IMR-90 (cell line): ENCODE results near the gene PTPMT1. TPM values are rescaled to one million over a fixed set of nuclear protein-coding genes. Genes with fewer than 3 reads are reported as not detected.

ENCODE experiments used
- ATAC-seq: fragments of 200-7000 bp; cut with Tn5 transposase; 2 replicates; pipeline ENCODE4 v1.9.1; 2020; ENCODE audit warnings: low read depth, mild to moderate bottlenecking, moderate library complexity
- BruUV-seq: library from RNA; stranded (reverse); fragments of 400-500 nt; replicated peaks from 2 replicates; lab custom pipeline; 2021; lab: Mats Ljungman, UMichigan
- CTCF ChIA-PET: fragments of 300-600 bp; formaldehyde crosslinking; extraction: SDS; loops from one replicate; lab custom pipeline; 2021; ENCODE audit warnings: antibody characterized with exemption; lab: Yijun Ruan, JAX
- POLR2A ChIA-PET: fragments of 300-600 bp; sonication (Branson Sonifier 250); formaldehyde crosslinking; loops from one replicate; lab custom pipeline; 2022; ENCODE audit warnings: antibody characterized with exemption; ENCODE audit not compliant: unreplicated experiment; lab: Charles Lee
- DNase-seq: peaks from one replicate; pipeline ENCODE4 v3.0.0; 2013
- H2AFZ ChIP-seq: replicated peaks from 2 replicates; pipeline ENCODE3; 2013; ENCODE audit warnings: low read length, mild to moderate bottlenecking; ENCODE audit not compliant: poor library complexity
- H2AK5ac ChIP-seq: 2 replicates; pipeline ENCODE4 v1.6.1; 2013; ENCODE audit warnings: low read depth, low read length, inconsistent platforms
- H2AK9ac ChIP-seq: replicated peaks from 2 replicates; pipeline ENCODE3; 2013; ENCODE audit warnings: mild to moderate bottlenecking, low read depth, low read length, moderate library complexity; ENCODE audit not compliant: poor library complexity
- H2BK120ac ChIP-seq: 2 replicates; pipeline ENCODE4 v1.6.1; 2013; ENCODE audit warnings: low read depth, low read length, inconsistent platforms
- H2BK15ac ChIP-seq: 3 replicates; pipeline ENCODE4 v1.6.1; 2013; ENCODE audit warnings: low read depth, low read length, inconsistent platforms
- H2BK20ac ChIP-seq: 2 replicates; pipeline ENCODE4 v1.6.1; 2013; ENCODE audit warnings: low read depth, mild to moderate bottlenecking, inconsistent platforms, low read length, moderate library complexity
- H2BK5ac ChIP-seq: 2 replicates; pipeline ENCODE4 v1.6.1; 2013; ENCODE audit warnings: mild to moderate bottlenecking, low read depth, low read length, inconsistent platforms; ENCODE audit not compliant: poor library complexity, severe bottlenecking
- H3K14ac ChIP-seq: replicated peaks from 2 replicates; pipeline ENCODE4 v1.6.1; 2013; ENCODE audit warnings: low read depth, low read length, inconsistent platforms
- H3K18ac ChIP-seq: 2 replicates; pipeline ENCODE4 v1.6.1; 2013; ENCODE audit warnings: low read depth, low read length, control low read depth
- H3K23ac ChIP-seq: 2 replicates; pipeline ENCODE4 v1.6.1; 2013; ENCODE audit warnings: low read depth, low read length, inconsistent platforms
- H3K27ac ChIP-seq: 2 replicates; pipeline ENCODE4 v1.5.1; 2013; ENCODE audit warnings: mild to moderate bottlenecking, control low read depth, low read length; ENCODE audit not compliant: insufficient read depth
- H3K27me3 ChIP-seq: 2 replicates; pipeline ENCODE4 v1.6.1; 2013; ENCODE audit warnings: low read length; ENCODE audit not compliant: control insufficient read depth, insufficient read depth
- H3K36me3 ChIP-seq: 2 replicates; pipeline ENCODE4 v1.6.1; 2013; ENCODE audit warnings: low read length, mixed read lengths; ENCODE audit not compliant: control insufficient read depth, insufficient read depth
- H3K4ac ChIP-seq: 2 replicates; pipeline ENCODE4 v1.6.1; 2013; ENCODE audit warnings: low read depth, low read length, inconsistent platforms
- H3K4me1 ChIP-seq: 2 replicates; pipeline ENCODE4 v1.6.1; 2013; ENCODE audit warnings: low read length, mixed read lengths; ENCODE audit not compliant: control insufficient read depth, insufficient read depth
- H3K4me2 ChIP-seq: 2 replicates; pipeline ENCODE4 v1.6.1; 2013; ENCODE audit warnings: low read depth, mild to moderate bottlenecking, control low read depth, low read length, moderate library complexity
- H3K4me3 ChIP-seq: 2 replicates; pipeline ENCODE4 v1.5.1; 2013; ENCODE audit warnings: low read depth, mild to moderate bottlenecking, control low read depth, low read length, moderate library complexity; ENCODE audit not compliant: insufficient read depth
- H3K56ac ChIP-seq: 2 replicates; pipeline ENCODE4 v1.6.1; 2013; ENCODE audit warnings: low read length, inconsistent platforms; ENCODE audit not compliant: insufficient read depth; ENCODE audit errors: extremely low read depth
- H3K79me1 ChIP-seq, 2 experiments: 2 replicates each; pipeline ENCODE4 v1.6.1; 2013; ENCODE audit warnings: low read length in 2 of 2, inconsistent platforms in 1 of 2, low read depth in 1 of 2
- H3K9ac ChIP-seq: 2 replicates; pipeline ENCODE4 v1.6.1; 2013; ENCODE audit warnings: low read depth, low read length, control low read depth
- H3K9me1 ChIP-seq: 2 replicates; pipeline ENCODE4 v1.6.1; 2013; ENCODE audit warnings: low read length, inconsistent platforms; ENCODE audit not compliant: insufficient read depth
- H3K9me3 ChIP-seq: 2 replicates; pipeline ENCODE4 v1.6.1; 2013; ENCODE audit warnings: low read length; ENCODE audit not compliant: control insufficient read depth, insufficient read depth
- H4K20me1 ChIP-seq: 2 replicates; pipeline ENCODE4 v1.6.1; 2013; ENCODE audit warnings: low read length, inconsistent platforms; ENCODE audit not compliant: insufficient read depth
- H4K5ac ChIP-seq: 2 replicates; pipeline ENCODE4 v1.6.1; 2013; ENCODE audit warnings: mild to moderate bottlenecking, low read depth, low read length, control low read depth
- H4K8ac ChIP-seq, 2 experiments: 2 replicates each; pipeline ENCODE4 v1.6.1; 2013; ENCODE audit warnings: low read depth in 2 of 2, low read length in 2 of 2, control low read depth in 1 of 2, inconsistent platforms in 1 of 2
- H4K91ac ChIP-seq: 2 replicates; pipeline ENCODE4 v1.6.1; 2013; ENCODE audit warnings: low read depth, low read length, inconsistent platforms; ENCODE audit not compliant: insufficient read depth
- BHLHE40 ChIP-seq: fragments of 150-350 bp; IDR thresholded peaks from 2 replicates; pipeline ENCODE4 v1.6.1; 2016; ENCODE audit warnings: mild to moderate bottlenecking, low read depth, low read length
- CEBPB ChIP-seq: IDR thresholded peaks from 2 replicates; pipeline ENCODE4 v1.6.1; 2012; ENCODE audit warnings: low read depth, low read length, improper control_type of control experiment
- CHD1 ChIP-seq: IDR thresholded peaks from 2 replicates; pipeline ENCODE4 v1.6.1; 2012; ENCODE audit warnings: low read depth, low read length, improper control_type of control experiment
- CTCF ChIP-seq: conservative IDR thresholded peaks from 2 replicates; pipeline ENCODE4 v1.5.1; 2012; ENCODE audit warnings: mild to moderate bottlenecking, low read depth, low read length, improper control_type of control experiment
- ELK1 ChIP-seq: fragments of 150-350 bp; IDR thresholded peaks from 2 replicates; pipeline ENCODE4 v1.6.1; 2016; ENCODE audit warnings: low read depth, mild to moderate bottlenecking, low read length, moderate library complexity, borderline replicate concordance
- MAZ ChIP-seq: IDR thresholded peaks from 2 replicates; pipeline ENCODE4 v1.6.1; 2012; ENCODE audit warnings: low read depth, mild to moderate bottlenecking, low read length, improper control_type of control experiment, moderate library complexity, borderline replicate concordance
- MXI1 ChIP-seq: IDR thresholded peaks from 2 replicates; pipeline ENCODE4 v1.6.1; 2012; ENCODE audit warnings: low read depth, mild to moderate bottlenecking, low read length, moderate library complexity, borderline replicate concordance
- POLR2A ChIP-seq: IDR thresholded peaks from 2 replicates; pipeline ENCODE4 v1.6.1; 2012; ENCODE audit warnings: mild to moderate bottlenecking, low read depth, low read length
- RAD21 ChIP-seq: IDR thresholded peaks from 2 replicates; pipeline ENCODE4 v1.6.1; 2012; ENCODE audit warnings: low read length, improper control_type of control experiment
- SMC3 ChIP-seq: fragments of 150-350 bp; IDR thresholded peaks from 2 replicates; pipeline ENCODE4 v1.6.1; 2016; ENCODE audit warnings: low read depth, mild to moderate bottlenecking, antibody characterized with exemption, low read length, moderate library complexity
- WGBS, 2 experiments: methylation state at CpG; one replicate each; pipeline versions ENCODE4 v1.1.5 to v1.1.7; 2013; ENCODE audit warnings: missing lambda C conversion rate in 2 of 2; ENCODE audit not compliant: insufficient read length in 1 of 2; ENCODE audit errors: extremely low coverage in 2 of 2; 5-methylcytosine and 5-hydroxymethylcytosine counted together
- dilution Hi-C: fragments of 300-500 bp; cut with HindIII; formaldehyde crosslinking; loops from one replicate; pipeline ENCODE4 v1.14.3; 2018; ENCODE audit warnings: low sequenced_read_pairs; ENCODE audit not compliant: unreplicated experiment
- in situ Hi-C: fragments of 300-500 bp; cut with MboI; formaldehyde crosslinking; loops from 3 replicates; pipeline ENCODE4 v1.14.3; 2019; ENCODE audit warnings: low sequenced_read_pairs, inconsistent platforms, mixed read lengths
- intact Hi-C: fragments of 100-400 bp; cut with micrococcal nuclease; formaldehyde crosslinking; loops from 2 replicates; pipeline ENCODE4 v1.10.0; 2022
- polyA plus RNA-seq, 3 experiments: library from polyadenylated mRNA; depleted of rRNA; stranded (reverse); fragments of >200 nt; gene quantifications; 2 replicates each; pipeline ENCODE4 v1.2.3, GENCODE V29; 2012; ENCODE audit warnings: low replicate concordance in 1 of 3
- total RNA-seq: library from RNA; depleted of rRNA; stranded (reverse); fragments of >200 nt; gene quantifications from 2 replicates; pipeline ENCODE4 v1.2.3, GENCODE V29; 2012

The PTPMT1 gene
- total and polyA plus RNA-seq, 2 of the 4 experiments (the other 2 are of a cell fraction) = 51.6 to 55.0 TPM

GRCh38 chr11:47577460-47578041 lies 12.2 kb downstream of the PTPMT1 start:
- H2BK15ac ChIP-seq = no peak overlapping the region
- in situ Hi-C loops (no loop called here), intact Hi-C loops (no loop called here), dilution Hi-C loops (no loop called here)
- H4K20me1 ChIP-seq = peaks cover 10% of the 10 kb centered on the region; the same call in 1 of the 2 replicates
- no peak overlapping the region for H4K91ac ChIP-seq
- H4K8ac ChIP-seq = peak overlapping the region; percentile 70 to 99; a peak in 3 of 4 replicates
- no TSS peak for BruUV-seq
- H3K4me2 ChIP-seq = peak overlapping the region; percentile 82
- H3K27me3 ChIP-seq = no peaks in the 10 kb centered on the region
- peaks cover 35 to 71% of the 10 kb centered on the region in 2 experiments for H3K79me1 ChIP-seq
- H2AK9ac ChIP-seq = peak overlapping the region; percentile 66
- ChIA-PET CTCF (no interaction called here), POLR2A (no interaction called here)
- 0 out of 2 replicates have a peak overlapping the region, but pooled peaks have one; percentile 39 for H3K23ac ChIP-seq
- H3K9ac ChIP-seq = peak overlapping the region; percentile 85; the same call in 1 of the 2 replicates
- H3K4me1 ChIP-seq = peaks cover 13% of the 10 kb centered on the region
- DNase-seq (no peak), ATAC-seq (no peak)
- H3K18ac ChIP-seq = no peak overlapping the region
- peak overlapping the region; percentile 20; the same call in 1 of the 2 replicates for H3K27ac ChIP-seq
- H2AK5ac ChIP-seq = peak overlapping the region; percentile 56; the same call in 1 of the 2 replicates
- H3K9me1 ChIP-seq = peaks cover 21% of the 10 kb centered on the region
- no peak overlapping the region for H3K14ac ChIP-seq
- peak overlapping the region; percentile 15 for H4K5ac ChIP-seq
- no peaks in the 10 kb centered on the region for H3K9me3 ChIP-seq
- TF ChIP-seq BHLHE40 = no peak
- no peak for TF ChIP-seq ELK1
- TF ChIP-seq CEBPB = no peak
- no peak for TF ChIP-seq CTCF
- no peak for TF ChIP-seq RAD21
- TF ChIP-seq SMC3 = no peak
- no peak for TF ChIP-seq MXI1
- no peak for TF ChIP-seq MAZ
- TF ChIP-seq POLR2A = no peak
- TF ChIP-seq CHD1 = no peak
- H2AFZ ChIP-seq = peak overlapping the region; percentile 5
- no peak overlapping the region for H3K56ac ChIP-seq
- peaks cover 31% of the 10 kb centered on the region for H3K36me3 ChIP-seq
- no peak overlapping the region for H2BK120ac ChIP-seq
- no peak overlapping the region for H3K4ac ChIP-seq
- H2BK5ac ChIP-seq = no peak overlapping the region
- H2BK20ac ChIP-seq = no peak overlapping the region
- WGBS, 2 experiments = 39% methylated on average over 3 of the region's 13 CpGs; no CpG with 5 or more reads in 1 of the 2 experiments
- peak overlapping the region; percentile 54; the same call in 1 of the 2 replicates for H3K4me3 ChIP-seq
